ENCODE data around the gene HS6ST2. TPM values are rescaled to one million over a fixed set of nuclear protein-coding genes. Genes with fewer than 3 reads are reported as not detected.
A peak's percentile ranks its signal among the peaks of the same experiment; 100 is the strongest.

HS6ST2 gene
- total RNA-seq, 1 donor from 2014 or later, result 14.8 TPM

DNA sequence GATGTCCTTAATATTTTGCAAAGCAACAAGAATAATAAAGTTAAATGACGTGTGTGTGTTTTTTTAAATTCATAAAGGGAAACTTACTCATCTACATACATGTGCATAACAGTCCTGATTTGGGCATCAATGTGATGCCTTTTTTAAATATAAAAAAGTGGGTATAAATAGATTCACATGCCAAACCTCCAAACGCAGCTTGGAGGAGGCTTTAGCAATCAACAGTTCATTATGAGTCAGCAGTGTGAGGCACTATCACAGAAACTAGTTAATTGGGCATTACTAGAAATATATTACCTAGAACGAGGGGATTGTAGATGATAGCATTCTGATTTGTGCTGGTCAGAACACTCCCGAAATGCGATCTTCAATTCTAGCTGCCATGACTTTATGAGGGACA is 115.1 kb downstream of the HS6ST2 start:
- Mint-ChIP-seq H3K27me3 (peaks cover 3% of the 10 kb centered on the region), H3K27ac (no peak overlapping the region), H3K4me1 (ENCODE audit: low read depth) (no peaks in the 10 kb centered on the region), H3K4me3 (ENCODE audit: low read depth) (no peak overlapping the region), H3K9me3 (ENCODE audit: low read depth) (no peaks in the 10 kb centered on the region), H3K36me3 (ENCODE audit: insufficient read depth) (no peaks in the 10 kb centered on the region)
- TF ChIP-seq, protein P1, sequence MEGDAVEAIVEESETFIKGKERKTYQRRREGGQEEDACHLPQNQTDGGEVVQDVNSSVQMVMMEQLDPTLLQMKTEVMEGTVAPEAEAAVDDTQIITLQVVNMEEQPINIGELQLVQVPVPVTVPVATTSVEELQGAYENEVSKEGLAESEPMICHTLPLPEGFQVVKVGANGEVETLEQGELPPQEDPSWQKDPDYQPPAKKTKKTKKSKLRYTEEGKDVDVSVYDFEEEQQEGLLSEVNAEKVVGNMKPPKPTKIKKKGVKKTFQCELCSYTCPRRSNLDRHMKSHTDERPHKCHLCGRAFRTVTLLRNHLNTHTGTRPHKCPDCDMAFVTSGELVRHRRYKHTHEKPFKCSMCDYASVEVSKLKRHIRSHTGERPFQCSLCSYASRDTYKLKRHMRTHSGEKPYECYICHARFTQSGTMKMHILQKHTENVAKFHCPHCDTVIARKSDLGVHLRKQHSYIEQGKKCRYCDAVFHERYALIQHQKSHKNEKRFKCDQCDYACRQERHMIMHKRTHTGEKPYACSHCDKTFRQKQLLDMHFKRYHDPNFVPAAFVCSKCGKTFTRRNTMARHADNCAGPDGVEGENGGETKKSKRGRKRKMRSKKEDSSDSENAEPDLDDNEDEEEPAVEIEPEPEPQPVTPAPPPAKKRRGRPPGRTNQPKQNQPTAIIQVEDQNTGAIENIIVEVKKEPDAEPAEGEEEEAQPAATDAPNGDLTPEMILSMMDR (IDR thresholded peaks at IDR 0.05; ENCODE audit: unreplicated experiment), result no peak
- no peak for DNase-seq (ENCODE audit: low spot score, unreplicated experiment)

DNA sequence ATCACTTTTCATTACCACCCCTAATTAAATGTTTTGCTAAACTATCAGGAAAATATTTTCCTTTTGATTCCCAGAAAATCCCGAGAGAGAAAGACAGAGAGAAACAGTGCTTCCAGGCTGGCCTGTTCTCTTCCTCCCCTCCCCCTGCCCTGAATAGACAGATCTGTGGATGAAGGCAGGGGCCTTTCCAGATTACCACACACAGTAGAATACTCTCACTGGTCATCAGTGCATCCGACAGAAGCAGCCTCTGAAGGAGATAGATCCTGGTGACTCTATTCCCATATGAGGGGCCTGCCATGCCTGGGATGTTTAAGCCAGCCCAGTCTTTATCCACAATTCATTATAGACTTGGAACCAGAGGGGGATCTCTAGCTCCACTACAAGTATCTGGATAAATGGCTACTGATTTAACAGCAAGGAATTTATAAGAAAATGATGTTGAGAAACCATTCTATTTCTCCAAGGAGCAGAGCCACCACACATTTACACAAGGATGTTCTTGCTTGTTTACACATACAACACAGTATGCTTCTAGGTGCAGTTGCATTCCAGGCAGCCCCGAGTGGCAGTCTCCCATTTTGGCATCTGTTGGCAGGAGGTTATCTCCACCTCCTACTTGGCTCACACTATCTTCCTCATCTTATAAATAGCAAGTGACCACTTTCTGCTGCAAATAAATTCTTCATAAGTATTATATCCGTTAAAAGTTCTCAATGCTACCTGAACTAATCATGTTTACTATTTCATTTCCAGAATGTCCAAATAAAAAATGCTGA is 115.8 kb downstream of the HS6ST2 start:
- no peak for DNase-seq (ENCODE audit: low spot score, unreplicated experiment)

DNA sequence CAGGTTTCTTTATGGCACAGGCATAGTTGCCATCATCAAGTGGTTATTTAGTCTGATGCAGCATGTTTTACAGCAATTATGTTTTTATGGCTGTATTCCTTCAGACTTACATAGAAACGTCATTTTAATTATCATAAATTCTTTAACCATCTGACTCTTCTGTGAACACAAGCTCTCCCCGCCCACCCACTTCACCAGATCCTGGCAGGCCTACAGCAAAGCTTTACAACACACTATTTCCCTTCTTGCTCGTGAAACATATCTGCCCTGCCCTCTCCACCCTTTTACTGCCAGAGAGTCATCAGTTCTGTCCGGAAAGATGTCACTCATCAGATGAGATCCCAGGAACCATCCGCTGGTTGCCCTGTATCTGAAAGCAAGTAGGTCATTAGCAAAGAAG is 120.5 kb downstream of the HS6ST2 start:
- peaks cover 7% of the 10 kb centered on the region for H3K4me1 Mint-ChIP-seq (ENCODE audit: low read depth)
- no peaks in the 10 kb centered on the region for H3K27me3 Mint-ChIP-seq
- no peak for DNase-seq (ENCODE audit: low spot score, unreplicated experiment)
- no peak overlapping the region for H3K4me3 Mint-ChIP-seq (ENCODE audit: low read depth)
- TF ChIP-seq, protein P1 (IDR thresholded peaks at IDR 0.05; ENCODE audit: unreplicated experiment), result no peak
- no peaks in the 10 kb centered on the region for H3K9me3 Mint-ChIP-seq (ENCODE audit: low read depth)
- peak overlapping the region; percentile 11 for H3K27ac Mint-ChIP-seq
- H3K36me3 Mint-ChIP-seq (ENCODE audit: insufficient read depth), result no peaks in the 10 kb centered on the region

More for the DNA sequence above, 115.8 kb downstream of the HS6ST2 start:
- TF ChIP-seq, protein P1 (IDR thresholded peaks at IDR 0.05; ENCODE audit: unreplicated experiment), result no peak
- Mint-ChIP-seq H3K27ac (no peak overlapping the region), H3K4me1 (ENCODE audit: low read depth) (peaks cover 2% of the 10 kb centered on the region), H3K4me3 (ENCODE audit: low read depth) (no peak overlapping the region), H3K36me3 (ENCODE audit: insufficient read depth) (no peaks in the 10 kb centered on the region), H3K9me3 (ENCODE audit: low read depth) (no peaks in the 10 kb centered on the region), H3K27me3 (peaks cover 3% of the 10 kb centered on the region)

DNA sequence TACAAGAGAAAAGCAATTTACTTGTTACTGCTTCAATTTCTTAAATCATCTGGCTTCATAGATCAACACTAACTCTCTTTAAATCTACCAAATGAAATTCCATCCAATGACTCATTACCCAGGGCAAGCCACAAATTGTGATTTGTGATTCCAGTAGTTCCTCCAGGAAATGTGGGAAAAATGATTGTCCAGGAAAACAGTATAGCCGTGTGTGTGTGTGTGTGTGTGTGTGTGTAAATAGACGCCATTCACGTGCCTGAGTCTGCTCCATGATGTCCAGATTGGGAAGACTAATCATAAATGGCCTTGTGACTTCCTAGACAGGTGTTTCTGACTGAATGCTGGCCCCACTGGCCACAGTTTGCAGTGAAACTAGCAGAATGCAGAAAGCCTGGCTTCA is 121.3 kb downstream of the HS6ST2 start:
- no peak for DNase-seq (ENCODE audit: low spot score, unreplicated experiment)
- Mint-ChIP-seq H3K27ac (peak overlapping the region; percentile 60), H3K4me1 (ENCODE audit: low read depth) (peaks cover 7% of the 10 kb centered on the region), H3K4me3 (ENCODE audit: low read depth) (no peak overlapping the region), H3K9me3 (ENCODE audit: low read depth) (no peaks in the 10 kb centered on the region), H3K27me3 (no peaks in the 10 kb centered on the region), H3K36me3 (ENCODE audit: insufficient read depth) (no peaks in the 10 kb centered on the region)
- TF ChIP-seq, protein P1 (IDR thresholded peaks at IDR 0.05; ENCODE audit: unreplicated experiment), result no peak

DNA sequence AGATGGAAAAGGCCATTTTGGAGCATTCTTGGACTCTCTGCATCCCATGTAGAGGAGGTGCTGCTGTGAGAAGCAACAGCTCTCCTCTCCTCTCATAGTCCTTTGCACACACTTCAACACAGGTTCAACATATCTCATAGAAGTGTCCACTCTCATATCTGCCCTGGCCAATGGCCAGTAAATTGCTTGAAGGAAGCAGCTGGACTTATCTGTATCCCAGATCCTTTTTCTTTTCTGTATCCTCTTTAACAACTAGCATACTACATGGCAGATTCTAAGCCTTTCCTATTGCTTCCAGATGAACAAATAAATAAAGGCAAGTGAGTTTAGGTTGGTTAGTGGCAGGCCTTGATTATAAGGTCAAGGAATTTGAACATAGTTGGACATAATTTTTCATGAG is 122.0 kb downstream of the HS6ST2 start:
- DNase-seq (ENCODE audit: low spot score, unreplicated experiment), result no peak
- Mint-ChIP-seq H3K36me3 (ENCODE audit: insufficient read depth) (no peaks in the 10 kb centered on the region), H3K4me1 (ENCODE audit: low read depth) (peaks cover 7% of the 10 kb centered on the region), H3K27me3 (no peaks in the 10 kb centered on the region), H3K4me3 (ENCODE audit: low read depth) (no peak overlapping the region), H3K9me3 (ENCODE audit: low read depth) (no peaks in the 10 kb centered on the region), H3K27ac (no peak overlapping the region)
- TF ChIP-seq, protein P1 (IDR thresholded peaks at IDR 0.05; ENCODE audit: unreplicated experiment), result no peak

Measured in progenitor cell of endocrine pancreas (in vitro differentiated cells).